ENCODE data around the gene WDFY3. TPM values are rescaled to one million over a fixed set of nuclear protein-coding genes. Genes with fewer than 3 reads are reported as not detected.

Gene WDFY3
- total and polyA plus RNA-seq, 2 of the 13 experiments (the other 11 are each of a cell fraction or from before 2014, with no cell fraction given), result 16.7 to 24.5 TPM

- TF ChIP-seq, protein P1, sequence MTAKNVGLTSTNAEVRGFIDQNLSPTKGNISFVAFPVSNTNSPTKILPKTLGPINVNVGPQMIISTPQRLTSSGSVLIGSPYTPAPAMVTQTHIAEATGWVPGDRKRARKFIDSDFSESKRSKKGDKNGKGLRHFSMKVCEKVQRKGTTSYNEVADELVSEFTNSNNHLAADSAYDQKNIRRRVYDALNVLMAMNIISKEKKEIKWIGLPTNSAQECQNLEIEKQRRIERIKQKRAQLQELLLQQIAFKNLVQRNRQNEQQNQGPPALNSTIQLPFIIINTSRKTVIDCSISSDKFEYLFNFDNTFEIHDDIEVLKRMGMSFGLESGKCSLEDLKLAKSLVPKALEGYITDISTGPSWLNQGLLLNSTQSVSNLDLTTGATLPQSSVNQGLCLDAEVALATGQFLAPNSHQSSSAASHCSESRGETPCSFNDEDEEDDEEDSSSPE (CRISPR knock-in tag; IDR thresholded peaks at IDR 0.05), result no peak
- no peak for TF ChIP-seq ZNF614 (CRISPR knock-in tag; IDR thresholded peaks at IDR 0.05; ENCODE audit: borderline replicate concordance)
- TF ChIP-seq ZNF33B (CRISPR knock-in tag; IDR thresholded peaks at IDR 0.05), result no peak
- no peak for TF ChIP-seq POLR2G (IDR thresholded peaks at IDR 0.05; ENCODE audit: low read depth, low read length)
- TF ChIP-seq HNF1A (IDR thresholded peaks at IDR 0.05; ENCODE audit: low read depth), result no peak
- no peak for TF ChIP-seq HNF1A (CRISPR knock-in tag; IDR thresholded peaks at IDR 0.05; ENCODE audit: borderline replicate concordance)
- no peak for TF ChIP-seq RAD51 (IDR thresholded peaks at IDR 0.05; ENCODE audit: borderline replicate concordance)
- TF ChIP-seq HDAC1 (CRISPR knock-in tag; IDR thresholded peaks at IDR 0.05), result no peak
Observed at GRCh38 chr4:84734037-84734436, 232.5 kb downstream of the WDFY3 start (continued).
